Naive thymus-derived CD4-positive, alpha-beta T cell (primary cell): ENCODE results near the gene GPC6. TPM values are rescaled to one million over a fixed set of nuclear protein-coding genes. Genes with fewer than 3 reads are reported as not detected.

Experiments
- ATAC-seq: fragments of 150-1000 bp; cut with Tn5 transposase; 2 replicates; pipeline ENCODE4 v1.10.0; 2021; ENCODE audit warnings: mild to moderate bottlenecking, moderate library complexity
- CTCF ChIA-PET: fragments of 350-600 bp; sonication (Branson Sonifier 250); formaldehyde crosslinking; loops from one replicate; lab custom pipeline; 2021; ENCODE audit warnings: antibody characterized with exemption; lab: Charles Lee
- POLR2A ChIA-PET: fragments of 350-600 bp; sonication (Branson Sonifier 250); formaldehyde crosslinking; loops from one replicate; lab custom pipeline; 2021; ENCODE audit warnings: antibody characterized with exemption, inconsistent platforms; lab: Charles Lee
- DNase-seq, 9 donors: peaks; one replicate each; pipeline versions ENCODE4 v3.0.0 to v3.0.0-alpha.2; 2020 to 2022; ENCODE audit warnings: mixed read lengths in 1 of 9
- H3K27ac ChIP-seq: one replicate; pipeline ENCODE4 v1.7.0; 2013; ENCODE audit warnings: mild to moderate bottlenecking, low read depth, low read length, moderate library complexity
- H3K27me3 ChIP-seq, 2 donors: one replicate each; pipeline ENCODE4 v1.7.0; 2013; ENCODE audit warnings: low read length in 2 of 2, mild to moderate bottlenecking in 2 of 2, moderate library complexity in 2 of 2; ENCODE audit not compliant: control insufficient read depth in 2 of 2, insufficient read depth in 2 of 2
- H3K36me3 ChIP-seq, 3 experiments: 1 replicate in 2 of 3; 2 replicates in 1 of 3; pipeline ENCODE4 v1.7.0; 2013; ENCODE audit warnings: low read length in 3 of 3, mild to moderate bottlenecking in 3 of 3, moderate library complexity in 1 of 3; ENCODE audit not compliant: insufficient read depth in 3 of 3, control insufficient read depth in 2 of 3
- H3K4me1 ChIP-seq, 2 donors: one replicate each; pipeline ENCODE4 v1.7.0; 2013; ENCODE audit warnings: low read length in 2 of 2, mild to moderate bottlenecking in 2 of 2, moderate library complexity in 1 of 2; ENCODE audit not compliant: control insufficient read depth in 2 of 2, insufficient read depth in 2 of 2
- H3K4me3 ChIP-seq: 2 replicates; pipeline ENCODE4 v1.7.0; 2013; ENCODE audit warnings: mild to moderate bottlenecking, low read length
- H3K9me3 ChIP-seq, 3 experiments: 1 replicate in 2 of 3; 2 replicates in 1 of 3; pipeline ENCODE4 v1.7.0; 2013; ENCODE audit warnings: low read length in 3 of 3; ENCODE audit not compliant: control insufficient read depth in 2 of 3
- H3K27ac Mint-ChIP-seq, 9 donors: one replicate each; pipeline ENCODE4 v1.8.0; 2020 to 2022; ENCODE audit warnings: mixed read lengths in 9 of 9, mild to moderate bottlenecking in 8 of 9, moderate library complexity in 5 of 9, inconsistent platforms in 2 of 9
- H3K27me3 Mint-ChIP-seq, 5 donors: one replicate each; pipeline ENCODE4 v1.8.0; 2021 to 2022; ENCODE audit warnings: mixed read lengths in 5 of 5, mild to moderate bottlenecking in 1 of 5
- H3K36me3 Mint-ChIP-seq, 5 donors: one replicate each; pipeline ENCODE4 v1.8.0; 2020 to 2022; ENCODE audit warnings: mixed read lengths in 5 of 5, mild to moderate bottlenecking in 3 of 5, inconsistent platforms in 1 of 5
- H3K4me1 Mint-ChIP-seq, 7 donors: one replicate each; pipeline ENCODE4 v1.8.0; 2020 to 2022; ENCODE audit warnings: mixed read lengths in 7 of 7, mild to moderate bottlenecking in 3 of 7, inconsistent platforms in 1 of 7
- H3K4me3 Mint-ChIP-seq, 10 donors: one replicate each; pipeline ENCODE4 v1.8.0; 2020 to 2022; ENCODE audit warnings: mild to moderate bottlenecking in 10 of 10, mixed read lengths in 10 of 10, moderate library complexity in 6 of 10, inconsistent platforms in 2 of 10
- H3K9me3 Mint-ChIP-seq, 11 donors: one replicate each; pipeline ENCODE4 v1.8.0; 2020 to 2022; ENCODE audit warnings: mixed read lengths in 11 of 11, mild to moderate bottlenecking in 4 of 11, inconsistent platforms in 1 of 11, moderate library complexity in 1 of 11
- intact Hi-C, 2 donors: fragments of 100-400 bp; cut with micrococcal nuclease; formaldehyde crosslinking; loops; one replicate each; pipeline ENCODE4 v1.15.1; 2023
- polyA plus RNA-seq, 2 donors: library from polyadenylated mRNA; unstranded; fragments of 300-500 nt; fragmentation: Illumina TruSeq; gene quantifications; one replicate each; pipeline ENCODE4 v1.2.3, GENCODE V29; 2021
- total RNA-seq, 6 experiments: library from RNA in 5 of 6; stranded (reverse) in 5 of 6; gene quantifications; 1 replicate in 5 of 6; 2 replicates in 1 of 6; pipeline ENCODE4 v1.2.3 and lab custom pipeline; 2021 to 2026

The GPC6 gene
- total and polyA plus RNA-seq, 7 experiments from 2014 or later = not detected

- Mint-ChIP-seq H3K4me1 (peaks cover 11 to 18% (median 13%) of the 10 kb centered on the region in 7 donors), H3K9me3 (no peaks in the 10 kb centered on the region), H3K4me3 (no peak overlapping the region), H3K27me3 (peaks cover 0 to 3% (median 0%) of the 10 kb centered on the region in 5 donors), H3K27ac (no peak overlapping the region), H3K36me3 (peaks cover 0 to 3% (median 0%) of the 10 kb centered on the region in 5 donors)
- Histone ChIP-seq H3K4me1 (peaks cover 0 to 9% of the 10 kb centered on the region in 2 donors), H3K27me3 (no peaks in the 10 kb centered on the region), H3K4me3 (no peak overlapping the region), H3K27ac (no peak overlapping the region), H3K9me3 (no peaks in the 10 kb centered on the region), H3K36me3 (no peaks in the 10 kb centered on the region)
- DNase-seq (no peak), ATAC-seq (no peak)
- intact Hi-C loops = no loop called here
- CTCF ChIA-PET = no interaction called here
- POLR2A ChIA-PET = interaction anchor here (1.8 kb wide), 1 partner anchor 11 kb away, joined by 4 read pairs; no protein-coding TSS in a partner anchor
Measured at GRCh38 chr13:94232161-94232950, 1005.7 kb downstream of the GPC6 start.

- H3K27ac Mint-ChIP-seq = no peak overlapping the region
- Histone ChIP-seq H3K27me3 (no peaks in the 10 kb centered on the region), H3K4me3 (no peak overlapping the region), H3K4me1 (peaks cover 0 to 10% of the 10 kb centered on the region in 2 donors), H3K36me3 (no peaks in the 10 kb centered on the region), H3K9me3 (no peaks in the 10 kb centered on the region), H3K27ac (no peak overlapping the region)
- ATAC-seq = no peak
- no peak for DNase-seq
- peaks cover 15 to 24% (median 19%) of the 10 kb centered on the region in 7 donors for H3K4me1 Mint-ChIP-seq
- intact Hi-C loops = no loop called here
- H3K4me3 Mint-ChIP-seq = no peak overlapping the region
- ChIA-PET CTCF (no interaction called here), POLR2A (interaction anchor here (1.8 kb wide), 1 partner anchor 10 kb away, joined by 4 read pairs; no protein-coding TSS in a partner anchor)
- H3K27me3 Mint-ChIP-seq = peaks cover 0 to 3% (median 0%) of the 10 kb centered on the region in 5 donors
- H3K9me3 Mint-ChIP-seq = no peaks in the 10 kb centered on the region
- peaks cover 0 to 3% (median 0%) of the 10 kb centered on the region in 5 donors for H3K36me3 Mint-ChIP-seq
Measured at GRCh38 chr13:94232956-94233355, 1006.3 kb downstream of the GPC6 start.

GRCh38 chr13:94233401-94233800, 1006.8 kb downstream of the GPC6 start:
- H3K4me1 Mint-ChIP-seq = peaks cover 16 to 28% (median 24%) of the 10 kb centered on the region in 7 donors
- H3K36me3 Mint-ChIP-seq = peaks cover 0 to 3% (median 0%) of the 10 kb centered on the region in 5 donors
- no peak overlapping the region for H3K4me3 Mint-ChIP-seq
- peaks cover 0 to 3% (median 0%) of the 10 kb centered on the region in 5 donors for H3K27me3 Mint-ChIP-seq
- ChIA-PET CTCF (no interaction called here), POLR2A (no interaction called here)
- no peaks in the 10 kb centered on the region for H3K27me3 ChIP-seq
- no peak overlapping the region for H3K4me3 ChIP-seq
- no peaks in the 10 kb centered on the region for H3K9me3 Mint-ChIP-seq
- H3K9me3 ChIP-seq = no peaks in the 10 kb centered on the region
- H3K27ac Mint-ChIP-seq = no peak overlapping the region
- H3K4me1 ChIP-seq = peaks cover 0 to 11% of the 10 kb centered on the region in 2 donors
- intact Hi-C loops = no loop called here
- no peaks in the 10 kb centered on the region for H3K36me3 ChIP-seq
- no peak overlapping the region for H3K27ac ChIP-seq
- ATAC-seq (no peak), DNase-seq (no peak)

GRCh38 chr13:94233837-94234236, 1007.2 kb downstream of the GPC6 start:
- no peak overlapping the region for H3K4me3 ChIP-seq
- Mint-ChIP-seq H3K4me1 (peaks cover 20 to 33% (median 28%) of the 10 kb centered on the region in 7 donors), H3K27me3 (peaks cover 0 to 3% (median 0%) of the 10 kb centered on the region in 5 donors), H3K27ac (peak overlapping the region in 1 of 9 donors; percentile 28), H3K4me3 (no peak overlapping the region), H3K9me3 (no peaks in the 10 kb centered on the region), H3K36me3 (peaks cover 0 to under 1% (median 0%) of the 10 kb centered on the region in 5 donors)
- POLR2A ChIA-PET = no interaction called here
- no peaks in the 10 kb centered on the region for H3K9me3 ChIP-seq
- intact Hi-C loops = no loop called here
- no peak overlapping the region for H3K27ac ChIP-seq
- no peaks in the 10 kb centered on the region for H3K27me3 ChIP-seq
- H3K4me1 ChIP-seq = peaks cover 0 to 15% of the 10 kb centered on the region in 2 donors
- ATAC-seq (no peak), DNase-seq (no peak)
- H3K36me3 ChIP-seq = no peaks in the 10 kb centered on the region
- CTCF ChIA-PET = no interaction called here

GRCh38 chr13:94234738-94235137, 1008.1 kb downstream of the GPC6 start:
- POLR2A ChIA-PET = no interaction called here
- H3K27me3 Mint-ChIP-seq = peaks cover 0 to 3% (median 0%) of the 10 kb centered on the region in 5 donors
- H3K9me3 Mint-ChIP-seq = no peaks in the 10 kb centered on the region

GRCh38 chr13:94236132-94236531, 1009.5 kb downstream of the GPC6 start:
- Histone ChIP-seq H3K27ac (no peak overlapping the region), H3K27me3 (no peaks in the 10 kb centered on the region), H3K4me3 (no peak overlapping the region), H3K4me1 (peaks cover 0 to 23% of the 10 kb centered on the region in 2 donors), H3K36me3 (no peaks in the 10 kb centered on the region), H3K9me3 (no peaks in the 10 kb centered on the region)
- ATAC-seq (no peak), DNase-seq (no peak)
- no peaks in the 10 kb centered on the region for H3K9me3 Mint-ChIP-seq
- peak overlapping the region in 6 of 10 donors; percentile 11 to 61 (median 42) for H3K4me3 Mint-ChIP-seq
- H3K4me1 Mint-ChIP-seq = peaks cover 24 to 45% (median 41%) of the 10 kb centered on the region in 7 donors
- POLR2A ChIA-PET = interaction anchor here (0.8 kb wide), 1 partner anchor 85 kb away, joined by 3 read pairs; no protein-coding TSS in a partner anchor
- CTCF ChIA-PET = interaction anchor here (2.3 kb wide), 1 partner anchor 87 kb away, joined by 7 read pairs; no protein-coding TSS in a partner anchor
- intact Hi-C loops = loop anchor here (5.0 kb wide), 2 partner anchors 81 to 91 kb away; no protein-coding TSS in a partner anchor
- no peaks in the 10 kb centered on the region for H3K36me3 Mint-ChIP-seq
- peak overlapping the region in 5 of 9 donors; percentile 22 to 40 (median 32) for H3K27ac Mint-ChIP-seq
- peaks cover 0 to 1% (median 0%) of the 10 kb centered on the region in 5 donors for H3K27me3 Mint-ChIP-seq

More at GRCh38 chr13:94234738-94235137, 1008.1 kb downstream of the GPC6 start:
- Histone ChIP-seq H3K9me3 (no peaks in the 10 kb centered on the region), H3K27me3 (no peaks in the 10 kb centered on the region), H3K27ac (no peak overlapping the region), H3K4me3 (no peak overlapping the region), H3K4me1 (peaks cover 0 to 23% of the 10 kb centered on the region in 2 donors), H3K36me3 (no peaks in the 10 kb centered on the region)
- intact Hi-C loops = loop anchor here (5.0 kb wide), 2 partner anchors 83 to 93 kb away; no protein-coding TSS in a partner anchor
- Mint-ChIP-seq H3K4me3 (no peak overlapping the region), H3K4me1 (peaks cover 24 to 42% (median 37%) of the 10 kb centered on the region in 7 donors), H3K36me3 (no peaks in the 10 kb centered on the region), H3K27ac (no peak overlapping the region)
- DNase-seq (no peak), ATAC-seq (no peak)
- CTCF ChIA-PET = no interaction called here
